ENCODE results near the gene ITPK1. TPM values are rescaled to one million over a fixed set of nuclear protein-coding genes. Genes with fewer than 3 reads are reported as not detected.

Gene ITPK1
- total and polyA plus RNA-seq, 2 experiments from 2014 or later, result 33.0 to 42.9 TPM

DNA sequence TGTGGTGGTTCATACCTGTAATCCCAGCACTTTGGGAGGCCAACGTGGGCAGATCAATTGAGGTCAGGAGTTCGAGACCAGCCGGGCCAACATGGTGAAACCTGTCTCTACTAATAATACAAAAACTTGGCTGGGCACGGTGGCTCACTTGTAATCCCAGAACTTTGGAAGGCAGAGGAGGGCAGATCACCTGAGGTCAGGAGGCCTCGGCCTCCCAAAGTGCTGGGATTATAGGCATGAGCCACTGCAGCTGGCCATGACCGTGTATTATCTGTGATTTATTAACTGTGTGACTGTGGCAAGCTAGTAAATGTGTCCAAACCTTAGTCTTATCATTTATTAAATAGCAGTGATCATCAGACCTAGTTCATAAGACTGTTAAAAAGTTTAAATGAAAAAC is 7.1 kb upstream of the ITPK1 start:
- Histone ChIP-seq H3K27me3 (no peaks in the 10 kb centered on the region), H3K27ac (no peak overlapping the region), H3K4me3 (no peak overlapping the region), H3K36me3 (no peaks in the 10 kb centered on the region), H3K4me1 (ENCODE audit: low read depth) (no peaks in the 10 kb centered on the region), H3K9me3 (ENCODE audit: low read depth) (no peaks in the 10 kb centered on the region)
- no peak for DNase-seq (ENCODE audit: low read depth in 1 of 2, low spot score in 1 of 2)
- no peak for TF ChIP-seq CTCF (IDR thresholded peaks at IDR 0.05; ENCODE audit: low read depth, low read length)

- H3K9me3 ChIP-seq (ENCODE audit: low read depth), result no peaks in the 10 kb centered on the region
Measured at GRCh38 chr14:93121030-93121834, 5.5 kb upstream of the ITPK1 start.

GRCh38 chr14:93120517-93120916 is 4.8 kb upstream of the ITPK1 start:
- Histone ChIP-seq H3K4me1 (ENCODE audit: low read depth) (peaks cover 5% of the 10 kb centered on the region), H3K27ac (no peak overlapping the region), H3K27me3 (no peaks in the 10 kb centered on the region), H3K36me3 (no peaks in the 10 kb centered on the region), H3K4me3 (no peak overlapping the region), H3K9me3 (ENCODE audit: low read depth) (no peaks in the 10 kb centered on the region)
- no peak for DNase-seq (ENCODE audit: low read depth in 1 of 2, low spot score in 1 of 2)
- no peak for TF ChIP-seq CTCF (IDR thresholded peaks at IDR 0.05; ENCODE audit: low read depth, low read length)

More at GRCh38 chr14:93121030-93121834, 5.5 kb upstream of the ITPK1 start:
- H3K36me3 ChIP-seq, result no peaks in the 10 kb centered on the region
- peaks cover 5% of the 10 kb centered on the region for H3K4me1 ChIP-seq (ENCODE audit: low read depth)
- no peak for TF ChIP-seq CTCF (IDR thresholded peaks at IDR 0.05; ENCODE audit: low read depth, low read length)
- no peak overlapping the region for H3K27ac ChIP-seq
- no peak overlapping the region for H3K4me3 ChIP-seq
- H3K27me3 ChIP-seq, result no peaks in the 10 kb centered on the region
- no peak for DNase-seq (ENCODE audit: low read depth in 1 of 2, low spot score in 1 of 2)

DNA sequence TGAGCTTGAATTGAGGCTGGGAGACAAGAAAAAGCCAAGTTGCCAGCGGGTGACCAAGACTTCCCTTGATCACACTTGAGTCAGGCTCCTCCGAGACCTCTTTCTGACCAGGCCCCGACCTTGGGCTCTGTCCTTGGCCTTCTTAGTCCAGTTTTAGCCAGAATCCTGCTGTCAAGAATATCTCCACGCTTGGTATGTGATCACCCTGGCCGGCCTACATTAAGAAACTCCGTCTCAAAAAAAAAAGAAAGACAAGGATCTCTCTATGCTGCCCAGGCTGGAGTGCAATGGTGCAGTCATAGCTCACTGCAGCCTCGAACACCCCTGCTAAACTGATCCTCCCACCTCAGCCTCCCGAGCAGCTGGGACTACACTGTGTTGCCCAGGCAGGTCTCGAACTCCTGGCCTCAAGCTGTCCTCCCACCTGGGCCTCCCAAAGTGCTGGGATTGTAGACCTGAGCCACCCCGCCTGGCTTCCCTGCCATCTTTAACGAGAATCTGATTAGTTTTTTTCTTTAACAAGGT is 1.0 kb upstream of the ITPK1 start:
- H3K4me1 ChIP-seq (ENCODE audit: low read depth), result peaks cover 16% of the 10 kb centered on the region
- H3K27me3 ChIP-seq, result no peaks in the 10 kb centered on the region
- no peak for TF ChIP-seq CTCF (IDR thresholded peaks at IDR 0.05; ENCODE audit: low read depth, low read length)
- no peaks in the 10 kb centered on the region for H3K9me3 ChIP-seq (ENCODE audit: low read depth)
- no peak overlapping the region for H3K4me3 ChIP-seq
- H3K27ac ChIP-seq, result peak overlapping the region; percentile 84
- H3K36me3 ChIP-seq, result no peaks in the 10 kb centered on the region
- no peak for DNase-seq (ENCODE audit: low read depth in 1 of 2, low spot score in 1 of 2)

GRCh38 chr14:93115069-93115820 is 480 bp downstream of the ITPK1 start:
- Histone ChIP-seq H3K27ac (peak overlapping the region; percentile 94), H3K27me3 (no peaks in the 10 kb centered on the region), H3K4me3 (peak overlapping the region; percentile 69), H3K9me3 (ENCODE audit: low read depth) (no peaks in the 10 kb centered on the region), H3K4me1 (ENCODE audit: low read depth) (peaks cover 16% of the 10 kb centered on the region), H3K36me3 (no peaks in the 10 kb centered on the region)
- peak; percentile 92 for DNase-seq (ENCODE audit: low read depth in 1 of 2, low spot score in 1 of 2)
- no peak for TF ChIP-seq CTCF (IDR thresholded peaks at IDR 0.05; ENCODE audit: low read depth, low read length)
